Adipocyte (in vitro differentiated cells): ENCODE measurements around the gene BTF3L4.
"Not testable (repeated sequence)": the region's sequence is repeated elsewhere in the genome, so short reads cannot be mapped to it uniquely, and the experiment has no call there.

Source experiments
- DNase-seq: peaks from one replicate; pipeline ENCODE4 v3.0.0-alpha.2; 2015; ENCODE audit warnings: low read depth
- H3K27me3 ChIP-seq: replicated peaks from 2 replicates; pipeline ENCODE4 v1.7.0; 2013; ENCODE audit warnings: mild to moderate bottlenecking, low read length, moderate library complexity; ENCODE audit not compliant: control insufficient read depth, insufficient read depth
- H3K36me3 ChIP-seq: 2 replicates; pipeline ENCODE4 v1.7.0; 2013; ENCODE audit warnings: low read length, mild to moderate bottlenecking, moderate library complexity; ENCODE audit not compliant: control insufficient read depth, insufficient read depth, severe bottlenecking
- H3K4me1 ChIP-seq: 2 replicates; pipeline ENCODE4 v1.7.0; 2013; ENCODE audit warnings: mild to moderate bottlenecking, low read length, moderate library complexity; ENCODE audit not compliant: control insufficient read depth, insufficient read depth
- H3K4me3 ChIP-seq: 2 replicates; pipeline ENCODE4 v1.7.0; 2013; ENCODE audit warnings: mild to moderate bottlenecking, low read length, moderate library complexity
- H3K9ac ChIP-seq: 2 replicates; pipeline ENCODE4 v1.7.0; 2013; ENCODE audit warnings: mild to moderate bottlenecking, low read length, moderate library complexity
- H3K9me3 ChIP-seq: 2 replicates; pipeline ENCODE4 v1.7.0; 2013; ENCODE audit warnings: mild to moderate bottlenecking, low read length, moderate library complexity; ENCODE audit not compliant: control insufficient read depth

BTF3L4 gene

GRCh38 chr1:52056937-52057231 is 789 bp downstream of the BTF3L4 start:
- Histone ChIP-seq H3K4me1 (peaks cover 43% of the 10 kb centered on the region), H3K36me3 (peaks cover 24% of the 10 kb centered on the region), H3K4me3 (peak overlapping the region; percentile 97), H3K9me3 (no peaks in the 10 kb centered on the region), H3K27me3 (no peaks in the 10 kb centered on the region), H3K9ac (peak overlapping the region; percentile 94)
- no peak for DNase-seq

GRCh38 chr1:52057255-52057654 is 1.2 kb downstream of the BTF3L4 start:
- no peaks in the 10 kb centered on the region for H3K9me3 ChIP-seq
- DNase-seq: peak; percentile 40
- no peaks in the 10 kb centered on the region for H3K27me3 ChIP-seq
- peak overlapping the region; percentile 94 for H3K9ac ChIP-seq
- H3K4me3 ChIP-seq: peak overlapping the region; percentile 97
- H3K36me3 ChIP-seq: peaks cover 21% of the 10 kb centered on the region
- H3K4me1 ChIP-seq: peaks cover 43% of the 10 kb centered on the region

- Histone ChIP-seq H3K36me3 (peaks cover 26% of the 10 kb centered on the region), H3K27me3 (no peaks in the 10 kb centered on the region), H3K4me1 (peaks cover 43% of the 10 kb centered on the region), H3K9me3 (no peaks in the 10 kb centered on the region), H3K4me3 (peak overlapping the region; percentile 97), H3K9ac (peak overlapping the region; percentile 54)
- peak; percentile 34 for DNase-seq
Observed at GRCh38 chr1:52057876-52058415, 1.9 kb downstream of the BTF3L4 start.

GRCh38 chr1:52059321-52059720 is 3.2 kb downstream of the BTF3L4 start:
- DNase-seq: peak; percentile 83
- no peaks in the 10 kb centered on the region for H3K27me3 ChIP-seq
- H3K9me3 ChIP-seq: no peaks in the 10 kb centered on the region
- H3K4me1 ChIP-seq: peaks cover 34% of the 10 kb centered on the region
- H3K36me3 ChIP-seq: peaks cover 40% of the 10 kb centered on the region
- peak overlapping the region; percentile 36 for H3K4me3 ChIP-seq
- H3K9ac ChIP-seq: peak overlapping the region; percentile 35

GRCh38 chr1:52059888-52060287 is 3.8 kb downstream of the BTF3L4 start:
- Histone ChIP-seq H3K36me3 (peaks cover 45% of the 10 kb centered on the region), H3K27me3 (no peaks in the 10 kb centered on the region), H3K4me1 (peaks cover 30% of the 10 kb centered on the region), H3K9me3 (no peaks in the 10 kb centered on the region), H3K9ac (no peak overlapping the region), H3K4me3 (peak overlapping the region; percentile 36)
- no peak for DNase-seq

- peaks cover 30% of the 10 kb centered on the region for H3K4me1 ChIP-seq
- no peaks in the 10 kb centered on the region for H3K27me3 ChIP-seq
- H3K9me3 ChIP-seq: no peaks in the 10 kb centered on the region
- H3K36me3 ChIP-seq: peaks cover 55% of the 10 kb centered on the region
- H3K4me3 ChIP-seq: no peak overlapping the region
- DNase-seq: no peak
- no peak overlapping the region for H3K9ac ChIP-seq
Observed at GRCh38 chr1:52060822-52061221, 4.7 kb downstream of the BTF3L4 start.

GRCh38 chr1:52063192-52063591 is 7.1 kb downstream of the BTF3L4 start:
- DNase-seq: no peak
- Histone ChIP-seq H3K4me1 (peaks cover 16% of the 10 kb centered on the region), H3K9ac (no peak overlapping the region), H3K27me3 (no peaks in the 10 kb centered on the region), H3K36me3 (peaks cover 76% of the 10 kb centered on the region), H3K4me3 (no peak overlapping the region), H3K9me3 (no peaks in the 10 kb centered on the region)

- H3K36me3 ChIP-seq: peaks cover 56% of the 10 kb centered on the region
- no peaks in the 10 kb centered on the region for H3K9me3 ChIP-seq
- H3K9ac ChIP-seq: no peak overlapping the region
Observed at GRCh38 chr1:52070704-52071103, 14.6 kb downstream of the BTF3L4 start.

GRCh38 chr1:52072291-52072690 is 16.2 kb downstream of the BTF3L4 start:
- no peaks in the 10 kb centered on the region for H3K27me3 ChIP-seq
- H3K4me3 ChIP-seq: no peak overlapping the region
- no peak overlapping the region for H3K9ac ChIP-seq
- H3K9me3 ChIP-seq: no peaks in the 10 kb centered on the region
- H3K4me1 ChIP-seq: no peaks in the 10 kb centered on the region
- H3K36me3 ChIP-seq: peaks cover 43% of the 10 kb centered on the region
- no peak for DNase-seq

More at GRCh38 chr1:52070704-52071103, 14.6 kb downstream of the BTF3L4 start:
- DNase-seq: no peak
- Histone ChIP-seq H3K4me3 (no peak overlapping the region), H3K4me1 (no peaks in the 10 kb centered on the region), H3K27me3 (no peaks in the 10 kb centered on the region)

GRCh38 chr1:52077277-52077676 is 21.2 kb downstream of the BTF3L4 start:
- H3K9me3 ChIP-seq, H3K4me3 ChIP-seq, H3K27me3 ChIP-seq, H3K9ac ChIP-seq, H3K4me1 ChIP-seq, DNase-seq: not testable (repeated sequence)
- peaks cover 46% of the 10 kb centered on the region for H3K36me3 ChIP-seq

GRCh38 chr1:52080014-52080415 is 23.9 kb downstream of the BTF3L4 start:
- Histone ChIP-seq H3K4me1 (peaks cover 13% of the 10 kb centered on the region), H3K36me3 (peaks cover 29% of the 10 kb centered on the region), H3K9ac (no peak overlapping the region), H3K27me3 (no peaks in the 10 kb centered on the region), H3K4me3 (no peak overlapping the region), H3K9me3 (no peaks in the 10 kb centered on the region)
- DNase-seq: no peak

- peaks cover 57% of the 10 kb centered on the region for H3K36me3 ChIP-seq
- not testable (repeated sequence) for H3K4me1 ChIP-seq, DNase-seq, H3K27me3 ChIP-seq, H3K9me3 ChIP-seq, H3K4me3 ChIP-seq, H3K9ac ChIP-seq
Observed at GRCh38 chr1:52087892-52088291, 31.8 kb downstream of the BTF3L4 start.
